Measurements from ENCODE around the gene REG3G.
A peak's percentile ranks its signal among the peaks of the same experiment; 100 is the strongest.

REG3G gene

GRCh38 chr2:79025421-79025820, at the start of gene REG3G:
REG3G (plus strand) TSS chr2:79025702; CDS start chr2:79026094, 392 bp downstream.
- no peak within 1 kb of the TSS for H3K4me3 ChIP-seq (ENCODE audit: low read depth, low read length)
- no peak for TF ChIP-seq CTCF (IDR thresholded peaks at IDR 0.05; ENCODE audit: borderline replicate concordance, insufficient read depth, low read depth, low read length)

GRCh38 chr2:78977661-78978145, 47.8 kb upstream of the REG3G start:
- TF ChIP-seq CTCF (IDR thresholded peaks at IDR 0.05; ENCODE audit: borderline replicate concordance, insufficient read depth, low read depth, low read length) = no peak
- no peak overlapping the region for H3K4me3 ChIP-seq (ENCODE audit: low read depth, low read length)

GRCh38 chr2:78978340-78978739, 47.2 kb upstream of the REG3G start:
- no peak for TF ChIP-seq CTCF (IDR thresholded peaks at IDR 0.05; ENCODE audit: borderline replicate concordance, insufficient read depth, low read depth, low read length)

GRCh38 chr2:78979380-78980151, 45.9 kb upstream of the REG3G start:
- TF ChIP-seq CTCF (IDR thresholded peaks at IDR 0.05; ENCODE audit: borderline replicate concordance, insufficient read depth, low read depth, low read length) = peak; percentile 75
- H3K4me3 ChIP-seq (ENCODE audit: low read depth, low read length) = no peak overlapping the region

More at GRCh38 chr2:78978340-78978739, 47.2 kb upstream of the REG3G start:
- no peak overlapping the region for H3K4me3 ChIP-seq (ENCODE audit: low read depth, low read length)

GRCh38 chr2:78980152-78980465, 45.4 kb upstream of the REG3G start:
- no peak for TF ChIP-seq CTCF (IDR thresholded peaks at IDR 0.05; ENCODE audit: borderline replicate concordance, insufficient read depth, low read depth, low read length)
- H3K4me3 ChIP-seq (ENCODE audit: low read depth, low read length) = no peak overlapping the region

- H3K4me3 ChIP-seq (ENCODE audit: low read depth, low read length) = no peak overlapping the region
- no peak for TF ChIP-seq CTCF (IDR thresholded peaks at IDR 0.05; ENCODE audit: borderline replicate concordance, insufficient read depth, low read depth, low read length)
Measured at GRCh38 chr2:78980871-78981270, 44.6 kb upstream of the REG3G start.

Measured in GM12875 (cell line).